B cell (primary cell): ENCODE data around the gene LVRN. TPM values are rescaled to one million over a fixed set of nuclear protein-coding genes. Genes with fewer than 3 reads are reported as not detected.
"Not testable (repeated sequence)": the region's sequence is repeated elsewhere in the genome, so short reads cannot be mapped to it uniquely, and the experiment has no call there.

Experiments
- ATAC-seq: fragments of 200-7000 bp; cut with Tn5 transposase; one replicate; pipeline ENCODE4 v1.10.0; 2021; ENCODE audit warnings: low read depth, mild to moderate bottlenecking, moderate number of reproducible peaks, moderate library complexity
- CTCF ChIA-PET: fragments of 350-600 bp; sonication (Branson Sonifier 250); formaldehyde crosslinking; loops from one replicate; lab custom pipeline; 2021; ENCODE audit warnings: antibody characterized with exemption, inconsistent platforms; lab: Charles Lee
- POLR2A ChIA-PET: fragments of 350-600 bp; sonication (Branson Sonifier 250); formaldehyde crosslinking; loops from one replicate; lab custom pipeline; 2021; ENCODE audit warnings: antibody characterized with exemption; lab: Charles Lee
- DNase-seq: peaks from one replicate; pipeline ENCODE4 v3.0.0; 2013
- H2AFZ ChIP-seq: 2 replicates; pipeline ENCODE4 v1.6.1; 2012; ENCODE audit warnings: mild to moderate bottlenecking, low read depth, low read length; ENCODE audit not compliant: insufficient read depth, poor library complexity, severe bottlenecking
- H3K27ac ChIP-seq, 2 donors: 1 replicate in 1 of 2; 2 replicates in 1 of 2; pipeline ENCODE4 v1.5.1; 2012 to 2013; ENCODE audit warnings: low read length in 2 of 2, mild to moderate bottlenecking in 2 of 2, moderate library complexity in 1 of 2
- H3K27me3 ChIP-seq, 4 experiments: fragments of 200-600 bp in 1 of 4; sonication (generic) in 1 of 4; replicated peaks in 1 of 4; 1 replicate in 2 of 4; 2 replicates in 2 of 4; pipeline versions ENCODE4 v1.6.1 to v1.7.0; 2013 to 2016; ENCODE audit warnings: low read length in 3 of 4, mild to moderate bottlenecking in 2 of 4, mixed read lengths in 1 of 4, moderate library complexity in 1 of 4; ENCODE audit not compliant: insufficient read depth in 4 of 4, control insufficient read depth in 3 of 4; ENCODE audit errors: control extremely low read depth in 1 of 4
- H3K36me3 ChIP-seq, 2 experiments: replicated peaks in 1 of 2; 1 replicate in 1 of 2; 2 replicates in 1 of 2; pipeline versions ENCODE4 v1.6.1 to v1.7.1; 2013; ENCODE audit warnings: low read length in 1 of 2; ENCODE audit not compliant: insufficient read depth in 2 of 2, control insufficient read depth in 1 of 2; ENCODE audit errors: control extremely low read depth in 1 of 2, extremely low read depth in 1 of 2
- H3K4me1 ChIP-seq, 2 donors: fragments of 200-600 bp in 1 of 2; sonication (generic) in 1 of 2; 1 replicate in 1 of 2; 2 replicates in 1 of 2; pipeline versions ENCODE4 v1.5.1 to v1.6.1; 2013 to 2017; ENCODE audit warnings: low read length in 2 of 2; ENCODE audit not compliant: control insufficient read depth in 2 of 2, insufficient read depth in 2 of 2
- H3K4me2 ChIP-seq: replicated peaks from 2 replicates; pipeline ENCODE3; 2012; ENCODE audit warnings: mild to moderate bottlenecking, low read depth, low read length; ENCODE audit not compliant: poor library complexity, severe bottlenecking
- H3K4me3 ChIP-seq, 5 experiments: fragments of 200-600 bp in 1 of 5; sonication (generic) in 1 of 5; 1 replicate in 3 of 5; 2 replicates in 2 of 5; pipeline versions ENCODE4 v1.5.1 to v1.7.0; 2011 to 2016; ENCODE audit warnings: low read length in 4 of 5, mild to moderate bottlenecking in 4 of 5, low read depth in 2 of 5, control low read depth in 1 of 5, moderate library complexity in 1 of 5; ENCODE audit not compliant: insufficient read depth in 1 of 5; ENCODE audit errors: control extremely low read depth in 1 of 5, extremely low read depth in 1 of 5
- H3K79me2 ChIP-seq: fragments of 200-600 bp; sonication (generic); one replicate; pipeline ENCODE4 v1.6.0; 2016; ENCODE audit warnings: low read length; ENCODE audit not compliant: control insufficient read depth, insufficient read depth
- H3K9ac ChIP-seq: fragments of 200-600 bp; sonication (generic); 2 replicates; pipeline ENCODE4 v1.6.1; 2017; ENCODE audit warnings: mild to moderate bottlenecking, low read length, moderate library complexity
- H3K9me3 ChIP-seq, 3 donors: one replicate each; pipeline versions ENCODE4 v1.6.1 to v1.7.1; 2013; ENCODE audit warnings: low read length in 2 of 3; ENCODE audit not compliant: control insufficient read depth in 2 of 3, insufficient read depth in 1 of 3; ENCODE audit errors: control extremely low read depth in 1 of 3
- H4K20me1 ChIP-seq: 2 replicates; pipeline ENCODE4 v1.6.0; 2012; ENCODE audit warnings: mild to moderate bottlenecking, low read length; ENCODE audit not compliant: insufficient read depth, control insufficient read depth, poor library complexity, severe bottlenecking
- H3K27ac Mint-ChIP-seq: one replicate; pipeline ENCODE4 v1.8.0; 2021; ENCODE audit warnings: mixed read lengths
- H3K27me3 Mint-ChIP-seq: one replicate; pipeline ENCODE4 v1.8.0; 2021; ENCODE audit warnings: mixed read lengths
- H3K4me1 Mint-ChIP-seq: one replicate; pipeline ENCODE4 v1.8.0; 2021; ENCODE audit warnings: mixed read lengths
- H3K4me3 Mint-ChIP-seq: one replicate; pipeline ENCODE4 v1.8.0; 2021; ENCODE audit warnings: mixed read lengths
- H3K9me3 Mint-ChIP-seq: one replicate; pipeline ENCODE4 v1.8.0; 2022; ENCODE audit warnings: mixed read lengths; ENCODE audit not compliant: insufficient read depth
- EZH2 ChIP-seq: IDR thresholded peaks from 2 replicates; pipeline ENCODE4 v1.6.1; 2012; ENCODE audit warnings: borderline replicate concordance, low read depth, mild to moderate bottlenecking, moderate library complexity, low read length; ENCODE audit not compliant: insufficient read depth, poor library complexity, severe bottlenecking
- WGBS: methylation state at CpG from one replicate; pipeline ENCODE4 v1.1.5; 2013; ENCODE audit warnings: missing lambda C conversion rate; ENCODE audit not compliant: insufficient coverage; 5-methylcytosine and 5-hydroxymethylcytosine counted together
- intact Hi-C: fragments of 100-400 bp; cut with micrococcal nuclease; formaldehyde crosslinking; loops from one replicate; pipeline ENCODE4 v1.10.0; 2022
- polyA plus RNA-seq: library from polyadenylated mRNA; depleted of rRNA; stranded (reverse); fragments of >200 nt; gene quantifications from 2 replicates; pipeline ENCODE4 v1.2.3, GENCODE V29; 2012
- total RNA-seq, 2 donors: library from RNA; stranded (reverse); fragments of 120-200 nt in 1 of 2; gene quantifications; 1 replicate in 1 of 2; 2 replicates in 1 of 2; pipeline versions ENCODE4 v1.2.3 to v1.2.4, GENCODE V29; 2013 to 2022
- TF ChIP-seq, protein P1 (sequence below): fragments of 200-600 bp; IDR thresholded peaks from one replicate; pipeline ENCODE4 v1.8.0; 2022; ENCODE audit warnings: antibody characterized with exemption, mild to moderate bottlenecking

Gene LVRN
- total and polyA plus RNA-seq, 2 donors (not counting 1 experiment from before 2014, with no cell fraction given) = not detected

- Histone ChIP-seq H3K27me3 (no peaks in the 10 kb centered on the region), H4K20me1 (no peaks in the 10 kb centered on the region), H3K9ac (no peak overlapping the region), H3K79me2 (no peaks in the 10 kb centered on the region), H3K4me2 (no peak overlapping the region), H3K27ac (no peak overlapping the region), H2AFZ (no peak overlapping the region), H3K9me3 (no peaks in the 10 kb centered on the region), H3K36me3 (no peaks in the 10 kb centered on the region), H3K4me1 (no peaks in the 10 kb centered on the region), H3K4me3 (no peak overlapping the region)
- CTCF ChIA-PET = no interaction called here
- intact Hi-C loops = no loop called here
- no peaks in the 10 kb centered on the region for H3K9me3 Mint-ChIP-seq
- H3K4me3 Mint-ChIP-seq = no peak overlapping the region
- DNase-seq = no peak
- H3K27ac Mint-ChIP-seq = no peak overlapping the region
- no peaks in the 10 kb centered on the region for H3K4me1 Mint-ChIP-seq
- no peak for ATAC-seq
- POLR2A ChIA-PET = no interaction called here
- H3K27me3 Mint-ChIP-seq = no peaks in the 10 kb centered on the region
- WGBS = 92% methylated on average over 2 of the region's 3 CpGs
- TF ChIP-seq EZH2 = no peak
- TF ChIP-seq, protein P1, sequence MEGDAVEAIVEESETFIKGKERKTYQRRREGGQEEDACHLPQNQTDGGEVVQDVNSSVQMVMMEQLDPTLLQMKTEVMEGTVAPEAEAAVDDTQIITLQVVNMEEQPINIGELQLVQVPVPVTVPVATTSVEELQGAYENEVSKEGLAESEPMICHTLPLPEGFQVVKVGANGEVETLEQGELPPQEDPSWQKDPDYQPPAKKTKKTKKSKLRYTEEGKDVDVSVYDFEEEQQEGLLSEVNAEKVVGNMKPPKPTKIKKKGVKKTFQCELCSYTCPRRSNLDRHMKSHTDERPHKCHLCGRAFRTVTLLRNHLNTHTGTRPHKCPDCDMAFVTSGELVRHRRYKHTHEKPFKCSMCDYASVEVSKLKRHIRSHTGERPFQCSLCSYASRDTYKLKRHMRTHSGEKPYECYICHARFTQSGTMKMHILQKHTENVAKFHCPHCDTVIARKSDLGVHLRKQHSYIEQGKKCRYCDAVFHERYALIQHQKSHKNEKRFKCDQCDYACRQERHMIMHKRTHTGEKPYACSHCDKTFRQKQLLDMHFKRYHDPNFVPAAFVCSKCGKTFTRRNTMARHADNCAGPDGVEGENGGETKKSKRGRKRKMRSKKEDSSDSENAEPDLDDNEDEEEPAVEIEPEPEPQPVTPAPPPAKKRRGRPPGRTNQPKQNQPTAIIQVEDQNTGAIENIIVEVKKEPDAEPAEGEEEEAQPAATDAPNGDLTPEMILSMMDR = no peak
Measured at GRCh38 chr5:115920171-115920725, 42.0 kb upstream of the LVRN start.

DNA sequence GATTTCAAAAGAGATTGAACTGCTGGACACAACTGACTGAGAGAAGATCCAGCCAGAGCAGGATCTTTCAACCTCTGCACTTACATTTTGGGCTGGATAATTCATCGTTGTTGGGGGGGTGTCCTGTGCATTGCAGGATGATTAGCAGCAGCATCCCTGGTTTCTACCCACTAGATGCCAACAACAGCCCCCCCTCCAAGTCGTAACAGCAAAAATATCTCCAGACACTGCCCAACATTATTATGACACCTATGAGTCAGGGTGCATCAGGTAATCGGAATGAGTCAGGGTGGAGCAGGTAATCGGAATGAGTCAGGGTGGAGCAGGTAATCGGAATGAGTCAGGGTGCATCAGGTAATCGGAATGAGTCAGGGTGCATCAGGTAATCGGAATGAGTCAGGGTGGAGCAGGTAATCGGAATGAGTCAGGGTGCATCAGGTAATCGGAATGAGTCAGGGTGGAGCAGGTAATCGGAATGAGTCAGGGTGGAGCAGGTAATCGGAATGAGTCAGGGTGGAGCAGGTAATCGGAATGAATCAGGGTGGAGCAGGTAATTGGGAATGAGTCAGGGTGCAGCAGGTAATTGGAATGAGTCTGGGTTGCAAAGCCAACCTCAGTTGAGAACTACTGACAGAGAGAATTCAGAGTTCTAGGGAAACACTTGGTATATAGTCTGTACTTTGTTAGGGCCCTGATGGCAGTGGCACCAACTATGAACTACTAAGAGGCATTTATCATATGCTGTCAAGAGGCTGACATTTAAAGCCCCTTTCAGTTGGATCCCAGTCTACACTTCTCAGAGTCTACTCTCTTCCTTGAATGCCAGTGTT, 33.5 kb upstream of the LVRN start:
- DNase-seq, H2AFZ ChIP-seq, H3K4me2 ChIP-seq, H3K4me1 ChIP-seq, H3K9ac ChIP-seq, H3K9me3 ChIP-seq, H3K4me3 Mint-ChIP-seq, H3K27me3 Mint-ChIP-seq, H3K36me3 ChIP-seq, H3K9me3 Mint-ChIP-seq, CTCF ChIA-PET, H4K20me1 ChIP-seq, POLR2A ChIA-PET, H3K27me3 ChIP-seq, intact Hi-C loops, H3K27ac Mint-ChIP-seq, ATAC-seq, H3K4me3 ChIP-seq, H3K4me1 Mint-ChIP-seq, H3K27ac ChIP-seq, H3K79me2 ChIP-seq: not testable (repeated sequence)
- WGBS = 94% methylated on average over 9 of the region's 12 CpGs

DNA sequence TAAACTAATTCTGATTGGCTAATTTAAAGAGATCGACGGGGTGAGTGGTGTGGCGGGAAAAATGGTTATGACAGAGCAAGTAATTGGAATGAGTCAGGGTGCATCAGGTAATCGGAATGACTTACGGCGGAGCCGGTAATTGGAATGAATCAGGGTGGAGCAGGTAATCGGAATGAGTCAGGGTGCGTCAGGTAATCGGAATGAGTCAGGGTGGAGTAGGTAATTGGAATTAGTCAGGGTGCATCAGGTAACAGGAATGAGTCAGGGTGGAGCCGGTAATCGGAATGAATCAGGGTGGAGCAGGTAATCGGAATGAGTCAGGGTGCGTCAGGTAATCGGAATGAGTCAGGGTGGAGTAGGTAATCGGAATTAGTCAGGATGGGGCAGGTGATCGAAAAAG, 32.1 kb upstream of the LVRN start:
- H3K36me3 ChIP-seq, CTCF ChIA-PET, DNase-seq, ATAC-seq, H4K20me1 ChIP-seq, intact Hi-C loops, H3K4me1 ChIP-seq, H3K4me1 Mint-ChIP-seq, H3K4me2 ChIP-seq, H3K9me3 Mint-ChIP-seq, POLR2A ChIA-PET, H3K27ac ChIP-seq, H3K27me3 ChIP-seq, H3K27ac Mint-ChIP-seq, H3K9ac ChIP-seq, H3K9me3 ChIP-seq, H3K4me3 Mint-ChIP-seq, H3K27me3 Mint-ChIP-seq, H2AFZ ChIP-seq, H3K79me2 ChIP-seq, H3K4me3 ChIP-seq: not testable (repeated sequence)
- 93% methylated on average over 14 of the region's 17 CpGs for WGBS
